NCI-H2227 (cell line): ENCODE data around the gene PDSS2.
"Not testable (repeated sequence)": the region's sequence is repeated elsewhere in the genome, so short reads cannot be mapped to it uniquely, and the experiment has no call there.

Source experiments
- DNase-seq: peaks from one replicate; lab custom pipeline; 2025; ENCODE audit not compliant: unreplicated experiment; lab: John Stamatoyannopoulos, UW

PDSS2 gene

GRCh38 chr6:107228754-107229153, 230.6 kb downstream of the PDSS2 start:
- DNase-seq: no peak

GRCh38 chr6:107221519-107221918, 237.8 kb downstream of the PDSS2 start:
- no peak for DNase-seq

GRCh38 chr6:107219851-107220250, 239.5 kb downstream of the PDSS2 start:
- no peak for DNase-seq

GRCh38 chr6:107218142-107218541, 241.2 kb downstream of the PDSS2 start:
- no peak for DNase-seq

GRCh38 chr6:107217248-107217647, 242.1 kb downstream of the PDSS2 start:
- DNase-seq: no peak

- DNase-seq: no peak
Measured at GRCh38 chr6:107216197-107216933, 243.0 kb downstream of the PDSS2 start.

- DNase-seq: no peak
Measured at GRCh38 chr6:107215334-107215733, 244.0 kb downstream of the PDSS2 start.

- DNase-seq: no peak
Measured at GRCh38 chr6:107214655-107215054, 244.7 kb downstream of the PDSS2 start.

GRCh38 chr6:107209406-107210305, 249.7 kb downstream of the PDSS2 start:
- DNase-seq: no peak

- no peak for DNase-seq
Measured at GRCh38 chr6:107207251-107207873, 252.0 kb downstream of the PDSS2 start.

GRCh38 chr6:107205058-107205998, 254.0 kb downstream of the PDSS2 start:
- no peak for DNase-seq

GRCh38 chr6:107202876-107203468, 256.4 kb downstream of the PDSS2 start:
- DNase-seq: no peak

GRCh38 chr6:107198631-107199416, 260.5 kb downstream of the PDSS2 start:
- no peak for DNase-seq

- DNase-seq: no peak
Measured at GRCh38 chr6:107196152-107196551, 263.2 kb downstream of the PDSS2 start.

GRCh38 chr6:107194723-107195122, 264.6 kb downstream of the PDSS2 start:
- DNase-seq: not testable (repeated sequence)

GRCh38 chr6:107192830-107193229, 266.5 kb downstream of the PDSS2 start:
- no peak for DNase-seq

- DNase-seq: no peak
Measured at GRCh38 chr6:107187630-107188029, 271.7 kb downstream of the PDSS2 start.

GRCh38 chr6:107186047-107186446, 273.3 kb downstream of the PDSS2 start:
- DNase-seq: no peak

- peak; percentile 32 for DNase-seq
Measured at GRCh38 chr6:107185391-107185970, 273.9 kb downstream of the PDSS2 start.
